ENCODE measurements around the gene SHISA5.

- no peak for TF ChIP-seq EP300 (IDR thresholded peaks at IDR 0.05)
- TF ChIP-seq, protein P1, sequence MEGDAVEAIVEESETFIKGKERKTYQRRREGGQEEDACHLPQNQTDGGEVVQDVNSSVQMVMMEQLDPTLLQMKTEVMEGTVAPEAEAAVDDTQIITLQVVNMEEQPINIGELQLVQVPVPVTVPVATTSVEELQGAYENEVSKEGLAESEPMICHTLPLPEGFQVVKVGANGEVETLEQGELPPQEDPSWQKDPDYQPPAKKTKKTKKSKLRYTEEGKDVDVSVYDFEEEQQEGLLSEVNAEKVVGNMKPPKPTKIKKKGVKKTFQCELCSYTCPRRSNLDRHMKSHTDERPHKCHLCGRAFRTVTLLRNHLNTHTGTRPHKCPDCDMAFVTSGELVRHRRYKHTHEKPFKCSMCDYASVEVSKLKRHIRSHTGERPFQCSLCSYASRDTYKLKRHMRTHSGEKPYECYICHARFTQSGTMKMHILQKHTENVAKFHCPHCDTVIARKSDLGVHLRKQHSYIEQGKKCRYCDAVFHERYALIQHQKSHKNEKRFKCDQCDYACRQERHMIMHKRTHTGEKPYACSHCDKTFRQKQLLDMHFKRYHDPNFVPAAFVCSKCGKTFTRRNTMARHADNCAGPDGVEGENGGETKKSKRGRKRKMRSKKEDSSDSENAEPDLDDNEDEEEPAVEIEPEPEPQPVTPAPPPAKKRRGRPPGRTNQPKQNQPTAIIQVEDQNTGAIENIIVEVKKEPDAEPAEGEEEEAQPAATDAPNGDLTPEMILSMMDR (IDR thresholded peaks at IDR 0.05), result no peak
- no peak for TF ChIP-seq POLR2A (IDR thresholded peaks at IDR 0.05)
These were observed 1.2 kb downstream of the SHISA5 start for GRCh38 chr3:48502728-48503168.
